Fibroblast of upper back skin (primary cell): ENCODE results near the gene GPHN.

Source experiments
- DNase-seq: peaks from one replicate; pipeline ENCODE4 v3.0.0-alpha.2; 2013

Gene GPHN

DNA sequence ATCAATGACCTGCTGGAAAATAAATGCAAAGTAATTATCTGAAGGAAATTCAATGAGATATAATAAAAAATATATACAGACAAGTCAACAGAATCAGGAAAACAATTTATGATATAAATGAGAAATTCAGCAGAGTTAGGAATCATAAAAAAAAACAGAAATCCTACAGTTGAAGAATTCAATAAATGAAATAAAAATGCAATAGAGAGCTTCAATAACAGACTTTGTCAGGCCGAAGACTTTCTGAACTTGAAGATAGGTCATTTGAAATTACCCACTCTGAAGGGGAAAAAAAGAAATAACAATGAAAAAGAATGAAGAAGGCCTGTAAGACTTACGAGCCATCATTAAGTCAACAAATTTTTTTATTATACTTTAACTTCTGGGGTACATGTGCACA, 665.8 kb downstream of the GPHN start:
- no peak for DNase-seq

DNA sequence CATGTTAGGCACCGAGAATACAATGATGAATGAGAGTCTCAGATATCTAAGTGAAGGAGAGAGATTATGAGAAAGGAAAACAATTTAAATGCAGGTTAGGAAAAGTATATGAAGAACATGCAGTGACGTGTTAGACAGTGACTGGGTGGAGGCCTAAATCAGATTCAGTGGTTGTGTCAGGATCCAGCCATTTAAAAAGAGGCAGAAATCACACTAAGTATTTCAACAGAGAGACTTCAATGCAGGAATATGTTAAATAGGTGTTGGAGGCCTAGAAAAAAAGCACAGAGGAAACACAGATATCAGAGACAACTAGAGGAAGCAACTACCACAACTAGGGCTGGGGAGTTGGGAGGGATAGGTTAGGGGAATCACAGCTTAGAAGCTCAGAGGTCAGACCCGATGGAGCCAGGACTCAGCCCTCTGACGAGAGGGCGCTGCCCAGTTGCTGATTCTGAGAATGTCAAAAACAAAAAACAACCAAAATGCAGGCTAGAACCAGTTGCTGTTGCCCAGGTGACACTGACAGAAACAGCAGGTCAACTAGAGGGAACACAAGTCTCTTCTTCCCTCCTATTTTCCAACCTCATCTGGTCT, 678.3 kb downstream of the GPHN start:
- no peak for DNase-seq

DNA sequence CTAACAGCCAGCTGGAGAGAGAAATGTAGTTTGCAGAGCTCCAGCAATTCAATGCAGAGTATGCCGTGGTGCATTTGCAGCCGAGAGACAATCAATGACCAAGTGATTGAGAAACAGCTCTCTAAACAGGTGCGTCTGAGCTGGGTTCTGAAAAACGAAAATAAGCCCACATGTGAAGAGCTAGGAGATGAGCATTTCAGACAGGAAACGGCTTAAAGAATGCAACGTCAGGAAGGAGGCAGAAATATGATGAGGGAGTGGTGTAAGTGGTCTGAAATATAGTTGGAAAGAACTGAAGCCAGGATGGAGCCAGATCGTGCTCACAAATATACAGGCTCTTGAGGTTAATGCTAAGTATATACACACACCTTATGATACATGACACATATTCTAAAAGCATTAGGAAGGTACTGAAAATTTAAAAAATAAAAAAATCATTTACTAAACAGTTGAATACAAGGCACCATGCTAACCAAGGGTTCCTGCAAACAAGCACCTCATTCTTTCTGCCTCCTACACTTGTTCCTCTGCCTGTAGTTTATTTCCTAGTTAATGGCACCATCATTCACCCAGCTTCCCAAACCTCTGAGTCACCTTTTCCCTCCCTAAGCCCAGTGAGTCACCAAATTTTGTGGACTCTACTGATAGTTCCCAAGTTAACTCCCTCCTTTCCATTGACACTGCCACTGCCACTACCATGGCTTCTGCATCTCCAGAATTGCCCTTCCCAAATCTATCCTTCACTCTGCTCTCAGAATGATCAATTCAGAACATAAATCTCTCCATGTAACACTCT, 679.0 kb downstream of the GPHN start:
- peak; percentile 79 for DNase-seq

DNA sequence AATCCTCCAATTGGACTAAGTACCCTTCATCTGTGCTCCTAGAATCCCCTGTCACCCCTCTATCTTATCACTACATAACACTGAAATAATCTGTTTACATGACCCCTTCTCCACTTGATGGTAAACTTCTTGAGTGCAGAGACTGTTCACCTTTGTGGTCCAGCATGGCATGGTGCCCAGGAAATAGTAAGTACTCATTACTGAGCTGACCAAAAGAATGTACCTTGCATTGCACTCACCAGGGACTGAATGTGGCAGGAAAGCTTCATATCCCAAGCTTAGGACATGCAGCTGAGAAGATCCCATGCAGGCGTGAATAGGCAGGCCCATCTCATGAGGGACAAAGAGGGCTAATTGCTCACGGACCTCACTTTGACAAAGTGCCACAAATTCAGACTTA, 679.9 kb downstream of the GPHN start:
- DNase-seq = peak; percentile 84

DNA sequence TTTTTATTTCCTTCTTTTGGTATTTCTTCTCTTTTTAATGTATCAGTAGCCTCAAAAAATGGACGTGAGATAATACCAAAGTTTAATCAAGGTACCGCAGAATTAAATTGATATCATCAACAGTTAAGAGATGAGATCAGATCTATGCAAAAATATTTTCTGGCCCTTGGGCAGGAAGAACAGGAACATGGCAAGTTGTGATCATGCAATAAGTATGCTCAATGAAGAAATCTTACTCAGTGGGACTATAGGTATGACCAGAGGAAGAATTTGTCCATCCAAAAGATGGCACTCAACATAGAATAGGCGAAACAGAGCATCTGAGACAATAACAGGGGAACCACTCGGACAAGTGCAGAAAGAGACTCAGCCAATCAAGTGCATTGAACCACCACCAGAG, 680.4 kb downstream of the GPHN start:
- no peak for DNase-seq

DNA sequence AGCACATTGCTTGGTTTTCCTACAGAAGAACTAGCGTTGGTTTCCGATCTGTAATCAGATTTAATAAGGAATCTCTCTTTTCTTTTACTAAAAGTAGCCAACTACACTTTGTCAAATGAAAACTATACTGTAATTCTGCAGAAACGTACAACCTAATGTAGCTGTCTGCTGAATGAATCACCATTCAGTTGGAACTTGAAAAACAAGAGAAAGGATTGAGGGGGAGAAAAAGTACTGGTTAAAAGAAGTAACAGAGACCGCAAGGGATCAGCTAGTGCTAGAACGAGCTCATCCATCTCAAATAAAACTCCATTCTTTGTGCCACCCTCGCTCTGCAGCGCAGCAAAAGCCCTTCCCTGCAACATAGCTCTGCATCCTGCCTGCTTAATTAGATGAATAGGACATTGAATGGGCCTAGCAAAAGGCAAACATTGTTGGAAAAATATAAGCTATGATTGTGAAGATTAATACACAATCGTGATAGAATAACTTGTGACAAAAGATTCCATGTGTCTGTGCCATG, 683.9 kb downstream of the GPHN start:
- peak; percentile 21 for DNase-seq

DNA sequence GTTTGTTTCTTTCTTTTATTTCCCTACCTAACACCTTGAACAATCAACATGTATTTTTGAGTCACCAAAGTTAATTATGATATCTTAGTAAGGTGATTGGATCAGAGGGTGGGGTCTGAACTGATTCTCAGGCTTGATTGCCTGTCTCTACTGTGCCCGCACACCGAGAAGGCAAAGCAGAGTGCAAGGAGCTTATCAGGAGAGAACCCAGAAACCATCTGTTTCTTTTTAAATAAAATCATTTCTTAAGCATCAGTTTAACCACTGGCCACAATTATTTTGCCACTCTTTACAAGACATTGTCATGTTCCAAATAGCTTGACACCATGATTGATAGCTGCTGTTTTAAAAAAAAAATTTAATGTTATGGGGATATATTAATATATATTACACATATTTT, 684.4 kb downstream of the GPHN start:
- DNase-seq = no peak

DNA sequence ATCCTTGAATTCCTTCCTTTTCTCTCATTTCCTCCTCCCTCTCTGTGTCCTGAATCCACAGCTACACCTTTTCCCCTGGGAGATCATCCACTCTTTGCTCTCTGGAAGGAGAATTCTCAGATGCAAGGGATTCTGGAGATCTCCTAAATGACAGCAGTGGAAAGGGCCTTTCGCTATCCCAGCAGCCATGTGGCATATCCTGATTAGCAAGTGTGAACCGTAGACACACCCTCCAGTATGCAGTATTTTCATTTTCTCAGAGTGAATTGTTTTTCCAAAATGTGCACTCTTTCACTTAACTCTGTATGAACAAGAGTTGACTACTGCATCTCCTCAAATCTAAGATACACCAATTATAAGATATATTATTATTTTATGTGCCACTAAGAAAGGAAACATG, 687.3 kb downstream of the GPHN start:
- DNase-seq = no peak

DNA sequence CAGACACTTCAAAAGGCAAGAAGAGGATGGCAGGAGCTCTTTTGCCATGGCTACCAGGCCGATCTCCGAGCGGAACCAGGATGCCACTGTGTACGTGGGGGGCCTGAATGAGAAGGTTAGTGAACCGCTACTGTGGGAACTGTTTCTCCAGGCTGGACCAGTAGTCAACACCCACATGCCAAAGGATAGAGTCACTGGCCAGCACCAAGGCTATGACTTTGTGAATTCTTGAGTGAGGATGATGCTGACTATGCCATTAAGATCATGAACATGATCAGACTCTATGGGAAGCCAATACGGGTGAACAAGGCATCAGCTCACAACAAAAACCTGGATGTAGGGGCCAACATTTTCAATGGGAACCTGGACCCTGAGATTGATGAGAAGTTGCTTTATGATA, 691.1 kb downstream of the GPHN start:
- no peak for DNase-seq

DNA sequence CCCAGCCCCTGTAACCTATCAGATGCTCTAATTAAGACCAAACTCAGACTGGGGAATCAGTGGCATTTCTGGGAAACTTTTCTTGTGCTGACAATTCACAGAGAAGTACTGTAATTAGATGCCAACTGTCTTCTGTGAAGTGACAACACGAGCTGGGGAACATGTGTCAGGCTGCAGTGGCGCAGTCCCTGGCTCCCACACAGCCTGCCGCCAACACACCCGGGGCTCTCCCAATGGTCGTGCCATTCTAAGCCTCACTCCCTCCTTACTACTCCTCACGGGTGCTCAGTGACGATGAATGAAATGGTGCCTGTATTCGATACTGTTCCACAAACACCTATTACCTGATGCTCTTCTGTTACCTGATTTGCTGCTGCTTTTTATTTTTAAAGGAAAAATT, 699.9 kb downstream of the GPHN start:
- no peak for DNase-seq

DNA sequence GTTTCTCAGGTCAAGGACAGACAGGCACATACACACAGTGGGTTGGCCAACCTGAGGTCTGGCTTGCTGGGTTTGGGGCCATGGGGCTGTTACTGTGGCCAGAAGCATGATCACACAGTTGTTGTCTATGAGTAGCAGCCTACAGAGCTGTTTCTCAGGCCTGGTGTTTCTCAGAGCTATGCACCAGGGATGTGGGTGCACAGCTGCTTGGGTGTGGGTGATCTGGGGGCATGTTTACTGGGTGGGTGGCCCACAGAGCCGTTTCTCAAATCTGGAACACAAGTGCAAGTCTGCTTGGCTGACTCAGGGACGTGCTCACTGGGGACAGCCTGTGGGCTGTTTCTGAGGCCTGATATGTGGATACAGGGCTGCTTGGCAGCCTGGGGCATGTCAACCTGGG, 710.2 kb downstream of the GPHN start:
- DNase-seq = no peak

DNA sequence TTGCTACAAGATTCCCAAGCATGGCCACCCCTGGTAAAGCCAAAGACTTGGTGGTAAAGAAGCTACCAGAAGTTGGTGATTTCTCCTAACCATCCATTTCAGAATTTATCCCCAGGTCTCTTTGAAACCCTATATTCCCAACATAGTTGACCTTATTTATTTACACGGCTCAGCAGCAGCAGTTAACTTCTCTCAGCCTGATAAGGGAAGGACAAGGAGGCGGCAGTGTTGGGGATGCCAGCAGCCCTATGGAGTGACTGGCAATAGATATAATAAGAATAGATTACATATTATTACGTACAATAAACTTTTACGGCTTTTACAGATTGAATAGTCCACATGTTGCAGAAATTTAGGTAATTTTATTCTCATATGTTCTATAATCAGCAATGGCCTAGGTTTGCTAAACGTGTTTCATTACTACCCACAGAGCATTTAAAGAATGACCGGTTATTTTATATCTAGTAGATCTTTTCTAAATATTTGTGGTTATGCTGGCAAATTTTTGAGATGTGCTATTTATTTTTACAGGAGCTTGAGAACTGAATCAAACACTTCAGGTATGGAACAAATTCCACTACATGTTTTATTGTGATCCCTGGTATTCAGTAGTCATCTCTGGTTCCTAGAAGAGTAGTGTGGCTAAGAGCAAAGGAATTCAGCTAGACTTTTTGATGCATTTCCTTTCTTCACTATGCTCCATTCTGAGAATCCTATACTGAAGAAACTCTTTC, 713.5 kb downstream of the GPHN start:
- DNase-seq = peak; percentile 94

DNA sequence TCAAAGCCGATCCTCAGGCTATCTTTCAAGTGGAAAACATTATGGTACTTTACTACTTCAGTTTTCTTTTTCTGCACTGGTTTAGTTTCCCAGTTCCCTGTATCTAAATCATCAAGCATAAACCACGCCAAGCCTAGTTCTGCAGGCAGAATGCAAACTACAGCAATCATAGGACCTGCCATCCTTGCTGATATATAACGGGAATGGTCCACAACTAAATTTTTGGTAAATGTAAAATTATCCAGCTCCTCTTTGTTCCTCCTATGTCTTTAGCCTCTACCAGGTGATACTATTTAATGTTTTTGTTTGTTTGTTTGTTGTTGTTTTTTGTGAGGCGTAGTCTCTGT, 714.0 kb downstream of the GPHN start:
- no peak for DNase-seq

DNA sequence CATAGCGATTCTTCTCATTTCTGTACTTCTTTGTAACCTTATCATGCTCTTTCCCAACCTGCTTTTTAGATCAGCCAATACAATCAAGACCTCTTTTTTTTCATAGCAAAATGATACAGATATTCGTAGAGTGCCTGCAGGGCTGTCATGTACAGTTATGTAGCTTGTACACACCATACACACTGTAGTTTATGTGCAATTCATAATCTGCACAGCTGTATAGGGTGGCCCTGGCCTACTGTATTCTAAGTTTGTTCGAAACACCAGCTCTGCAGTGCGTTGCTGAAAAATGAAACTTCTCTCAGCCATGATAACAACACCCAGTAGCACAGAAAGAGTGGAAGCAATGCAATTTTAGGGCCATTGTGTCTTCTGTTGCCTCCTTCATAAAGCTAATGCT, 717.6 kb downstream of the GPHN start:
- DNase-seq = no peak

DNA sequence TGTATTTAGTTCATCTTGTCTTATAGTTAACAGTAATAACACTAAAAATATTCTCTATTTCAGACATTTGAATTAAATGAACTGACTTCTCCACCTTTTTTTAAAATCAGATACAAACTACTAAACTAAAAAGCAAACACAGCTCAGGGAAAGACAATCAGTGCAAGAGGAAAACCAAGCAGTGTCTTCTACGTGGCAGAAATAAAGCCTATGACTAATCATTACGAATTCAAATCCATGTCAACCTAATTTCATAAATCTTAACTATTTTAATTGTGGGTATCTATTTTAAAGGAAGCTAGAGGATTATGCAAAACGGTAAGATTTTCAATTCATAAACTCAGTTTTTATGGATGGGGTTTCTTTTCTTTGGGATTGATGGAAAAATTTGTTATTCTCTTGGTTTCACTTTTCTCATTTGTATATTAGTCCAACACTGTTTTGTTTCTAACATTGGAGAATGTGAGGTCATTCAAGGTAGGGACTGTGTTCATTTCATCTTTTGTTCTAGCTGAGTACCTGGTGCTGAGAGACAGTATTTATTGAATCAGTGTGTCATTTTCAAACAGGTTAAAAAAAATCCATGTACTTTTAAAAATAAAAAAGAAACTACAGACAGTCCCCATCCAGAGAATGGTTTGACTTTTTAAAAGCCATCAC, 720.5 kb downstream of the GPHN start:
- DNase-seq = no peak
